HEK293 (cell line): ENCODE results near the gene CDKAL1.

Source experiments
- CTCF ChIP-seq: fragments of 450-650 bp; formaldehyde crosslinking; IDR thresholded peaks from 2 replicates; pipeline ENCODE4 v1.5.1; 2016; ENCODE audit warnings: missing biosample characterization, missing genetic modification characterization
- ZBTB1 ChIP-seq: fragments of 450-650 bp; formaldehyde crosslinking; IDR thresholded peaks from 2 replicates; pipeline ENCODE4 v1.5.1; 2016; ENCODE audit warnings: missing biosample characterization, missing genetic modification characterization
- ZBTB7A ChIP-seq: fragments of 450-650 bp; formaldehyde crosslinking; IDR thresholded peaks from 2 replicates; pipeline ENCODE4 v1.5.1; 2016; ENCODE audit warnings: low read depth, missing biosample characterization, missing genetic modification characterization
- TF ChIP-seq, protein P1 (sequence below): fragments of 450-650 bp; IDR thresholded peaks from 2 replicates; pipeline ENCODE4 v1.5.1; 2018; ENCODE audit warnings: missing biosample characterization, missing genetic modification characterization

GRCh38 chr6:21149470-21149869, 615.2 kb downstream of the CDKAL1 start:
- no peak for TF ChIP-seq CTCF
- TF ChIP-seq ZBTB7A (tag by site-specific recombination), result no peak
- TF ChIP-seq ZBTB1 (tag by site-specific recombination), result no peak
- TF ChIP-seq, protein P1, sequence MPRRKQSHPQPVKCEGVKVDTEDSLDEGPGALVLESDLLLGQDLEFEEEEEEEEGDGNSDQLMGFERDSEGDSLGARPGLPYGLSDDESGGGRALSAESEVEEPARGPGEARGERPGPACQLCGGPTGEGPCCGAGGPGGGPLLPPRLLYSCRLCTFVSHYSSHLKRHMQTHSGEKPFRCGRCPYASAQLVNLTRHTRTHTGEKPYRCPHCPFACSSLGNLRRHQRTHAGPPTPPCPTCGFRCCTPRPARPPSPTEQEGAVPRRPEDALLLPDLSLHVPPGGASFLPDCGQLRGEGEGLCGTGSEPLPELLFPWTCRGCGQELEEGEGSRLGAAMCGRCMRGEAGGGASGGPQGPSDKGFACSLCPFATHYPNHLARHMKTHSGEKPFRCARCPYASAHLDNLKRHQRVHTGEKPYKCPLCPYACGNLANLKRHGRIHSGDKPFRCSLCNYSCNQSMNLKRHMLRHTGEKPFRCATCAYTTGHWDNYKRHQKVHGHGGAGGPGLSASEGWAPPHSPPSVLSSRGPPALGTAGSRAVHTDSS, result no peak
